Loucy (cell line): ENCODE measurements around the gene DLG1.

Source experiments
- H2AFZ ChIP-seq: fragments of 200-600 bp; sonication (generic); 2 replicates; pipeline ENCODE4 v1.6.0; 2016; ENCODE audit warnings: antibody characterized with exemption, mild to moderate bottlenecking, low read length, moderate library complexity
- H3F3A ChIP-seq: fragments of 200-600 bp; 2 replicates; pipeline ENCODE4 v1.6.0; 2016; ENCODE audit warnings: antibody characterized with exemption, low read depth, mild to moderate bottlenecking
- H3K27me3 ChIP-seq: fragments of 200-600 bp; sonication (generic); 2 replicates; pipeline ENCODE4 v1.6.1; 2014; ENCODE audit warnings: low read length, mild to moderate bottlenecking; ENCODE audit not compliant: insufficient read depth, poor library complexity, severe bottlenecking
- H3K36me3 ChIP-seq: fragments of 200-600 bp; sonication (generic); 2 replicates; pipeline ENCODE4 v1.6.1; 2016; ENCODE audit warnings: low read length; ENCODE audit not compliant: insufficient read depth
- H3K4me1 ChIP-seq: fragments of 200-600 bp; sonication (generic); 2 replicates; pipeline ENCODE4 v1.5.1; 2014; ENCODE audit warnings: low read length, mild to moderate bottlenecking; ENCODE audit not compliant: insufficient read depth, poor library complexity, severe bottlenecking
- H3K4me2 ChIP-seq: fragments of 200-600 bp; sonication (generic); 2 replicates; pipeline ENCODE4 v1.6.0; 2014; ENCODE audit warnings: antibody characterized with exemption, low read length, low read depth, mild to moderate bottlenecking; ENCODE audit not compliant: poor library complexity, severe bottlenecking
- H3K4me3 ChIP-seq: fragments of 200-600 bp; sonication (generic); 2 replicates; pipeline ENCODE4 v1.5.1; 2014; ENCODE audit warnings: low read length, mild to moderate bottlenecking, mixed read lengths; ENCODE audit not compliant: poor library complexity, severe bottlenecking
- H3K79me2 ChIP-seq: fragments of 200-600 bp; sonication (generic); 2 replicates; pipeline ENCODE4 v1.6.1; 2014; ENCODE audit warnings: low read length; ENCODE audit not compliant: insufficient read depth
- H3K9ac ChIP-seq: fragments of 200-600 bp; sonication (generic); 2 replicates; pipeline ENCODE4 v1.6.0; 2014; ENCODE audit warnings: mild to moderate bottlenecking, low read depth, low read length, moderate library complexity; ENCODE audit not compliant: poor library complexity, severe bottlenecking
- H3K9me2 ChIP-seq: fragments of 200-600 bp; sonication (generic); replicated peaks from 2 replicates; pipeline ENCODE4 v1.6.1; 2016; ENCODE audit warnings: low read depth, low read length, mixed read lengths
- H3K9me3 ChIP-seq: fragments of 200-600 bp; sonication (generic); 2 replicates; pipeline ENCODE4 v1.6.1; 2014; ENCODE audit warnings: mild to moderate bottlenecking, antibody characterized with exemption, low read length, low read depth; ENCODE audit not compliant: insufficient read depth
- H4K20me1 ChIP-seq: fragments of 200-600 bp; sonication (generic); 2 replicates; pipeline ENCODE4 v1.6.0; 2014; ENCODE audit warnings: antibody characterized with exemption, low read length, mild to moderate bottlenecking; ENCODE audit not compliant: insufficient read depth, poor library complexity, severe bottlenecking
- CTCF ChIP-seq: fragments of 200-600 bp; sonication (generic); conservative IDR thresholded peaks from 2 replicates; pipeline ENCODE4 v1.5.1; 2014; ENCODE audit warnings: mild to moderate bottlenecking, antibody characterized with exemption, low read length
- EZH2phosphoT487 ChIP-seq: fragments of 200-600 bp; IDR thresholded peaks from 2 replicates; pipeline ENCODE4 v1.6.1; 2018; ENCODE audit warnings: antibody characterized with exemption, mild to moderate bottlenecking, moderate library complexity, borderline replicate concordance

The DLG1 gene

GRCh38 chr3:197011780-197012539 is 286.5 kb downstream of the DLG1 start:
- H3K36me3 ChIP-seq: no peaks in the 10 kb centered on the region
- no peaks in the 10 kb centered on the region for H3K4me1 ChIP-seq
- H2AFZ ChIP-seq: no peak overlapping the region
- H3K4me2 ChIP-seq: no peak overlapping the region
- H4K20me1 ChIP-seq: no peaks in the 10 kb centered on the region
- H3K9me2 ChIP-seq: no peaks in the 10 kb centered on the region
- H3K79me2 ChIP-seq: no peaks in the 10 kb centered on the region
- H3K9me3 ChIP-seq: no peaks in the 10 kb centered on the region
- no peaks in the 10 kb centered on the region for H3K27me3 ChIP-seq
- no peak overlapping the region for H3K9ac ChIP-seq
- TF ChIP-seq CTCF: no peak
- no peak for TF ChIP-seq EZH2phosphoT487
- no peak overlapping the region for H3K4me3 ChIP-seq
- no peaks in the 10 kb centered on the region for H3F3A ChIP-seq

GRCh38 chr3:197010556-197011351 is 287.7 kb downstream of the DLG1 start:
- no peaks in the 10 kb centered on the region for H3K36me3 ChIP-seq
- H3K9me2 ChIP-seq: no peaks in the 10 kb centered on the region
- no peaks in the 10 kb centered on the region for H3K79me2 ChIP-seq
- H3K4me1 ChIP-seq: no peaks in the 10 kb centered on the region
- no peaks in the 10 kb centered on the region for H3K9me3 ChIP-seq
- H3F3A ChIP-seq: no peaks in the 10 kb centered on the region
- no peak overlapping the region for H3K9ac ChIP-seq
- TF ChIP-seq CTCF (no peak), EZH2phosphoT487 (no peak)
- H2AFZ ChIP-seq: no peak overlapping the region
- H3K4me3 ChIP-seq: no peak overlapping the region
- H4K20me1 ChIP-seq: no peaks in the 10 kb centered on the region
- H3K27me3 ChIP-seq: no peaks in the 10 kb centered on the region
- no peak overlapping the region for H3K4me2 ChIP-seq

- H3K4me1 ChIP-seq: no peaks in the 10 kb centered on the region
- H3K36me3 ChIP-seq: no peaks in the 10 kb centered on the region
- H3K9me3 ChIP-seq: no peaks in the 10 kb centered on the region
- no peaks in the 10 kb centered on the region for H3F3A ChIP-seq
- no peaks in the 10 kb centered on the region for H4K20me1 ChIP-seq
- no peak overlapping the region for H3K9ac ChIP-seq
- no peaks in the 10 kb centered on the region for H3K79me2 ChIP-seq
- H3K4me3 ChIP-seq: no peak overlapping the region
- no peaks in the 10 kb centered on the region for H3K27me3 ChIP-seq
- TF ChIP-seq CTCF: no peak
- TF ChIP-seq EZH2phosphoT487: no peak
- H3K4me2 ChIP-seq: no peak overlapping the region
- H2AFZ ChIP-seq: no peak overlapping the region
- no peaks in the 10 kb centered on the region for H3K9me2 ChIP-seq
These were observed 288.8 kb downstream of the DLG1 start for GRCh38 chr3:197009532-197010019.
